ENCODE data around the gene ZNF469.

DNA sequence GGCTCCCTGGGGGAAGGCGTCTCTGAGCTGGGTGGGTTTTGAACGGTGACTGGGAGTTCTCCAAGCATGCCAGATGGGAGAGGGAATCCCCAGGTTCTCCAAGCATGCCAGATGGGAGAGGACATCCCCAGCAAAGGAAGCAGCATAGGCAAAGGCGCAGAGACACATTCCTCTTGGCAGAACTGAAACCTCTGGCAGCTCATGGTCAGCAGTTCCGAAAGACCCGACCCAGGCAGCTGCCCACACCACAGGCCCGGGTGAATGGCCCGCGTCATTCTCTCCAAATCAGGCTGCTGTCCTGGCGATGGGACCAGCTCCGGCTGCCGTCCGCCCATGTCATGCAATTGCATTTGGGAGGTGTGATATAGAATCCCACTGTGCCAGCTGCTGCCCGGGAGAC is 8.0 kb downstream of the ZNF469 start:
- TF ChIP-seq, protein P1, sequence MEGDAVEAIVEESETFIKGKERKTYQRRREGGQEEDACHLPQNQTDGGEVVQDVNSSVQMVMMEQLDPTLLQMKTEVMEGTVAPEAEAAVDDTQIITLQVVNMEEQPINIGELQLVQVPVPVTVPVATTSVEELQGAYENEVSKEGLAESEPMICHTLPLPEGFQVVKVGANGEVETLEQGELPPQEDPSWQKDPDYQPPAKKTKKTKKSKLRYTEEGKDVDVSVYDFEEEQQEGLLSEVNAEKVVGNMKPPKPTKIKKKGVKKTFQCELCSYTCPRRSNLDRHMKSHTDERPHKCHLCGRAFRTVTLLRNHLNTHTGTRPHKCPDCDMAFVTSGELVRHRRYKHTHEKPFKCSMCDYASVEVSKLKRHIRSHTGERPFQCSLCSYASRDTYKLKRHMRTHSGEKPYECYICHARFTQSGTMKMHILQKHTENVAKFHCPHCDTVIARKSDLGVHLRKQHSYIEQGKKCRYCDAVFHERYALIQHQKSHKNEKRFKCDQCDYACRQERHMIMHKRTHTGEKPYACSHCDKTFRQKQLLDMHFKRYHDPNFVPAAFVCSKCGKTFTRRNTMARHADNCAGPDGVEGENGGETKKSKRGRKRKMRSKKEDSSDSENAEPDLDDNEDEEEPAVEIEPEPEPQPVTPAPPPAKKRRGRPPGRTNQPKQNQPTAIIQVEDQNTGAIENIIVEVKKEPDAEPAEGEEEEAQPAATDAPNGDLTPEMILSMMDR (IDR thresholded peaks at IDR 0.05), result no peak
- TF ChIP-seq POLR2A (IDR thresholded peaks at IDR 0.05), result no peak
- no peak for TF ChIP-seq EP300 (IDR thresholded peaks at IDR 0.05)
